HFFc6 (cell line): ENCODE measurements around the gene SELENOS. TPM values are rescaled to one million over a fixed set of nuclear protein-coding genes. Genes with fewer than 3 reads are reported as not detected.

ENCODE experiments used
- DNase-seq: peaks from one replicate; pipeline ENCODE4 v3.0.0-alpha.2; 2018
- H3K27ac Mint-ChIP-seq: 2 replicates; pipeline ENCODE4 v1.8.0; 2020; ENCODE audit warnings: mild to moderate bottlenecking, mixed read lengths
- H3K27me3 Mint-ChIP-seq: 2 replicates; pipeline ENCODE4 v1.8.0; 2021; ENCODE audit warnings: mild to moderate bottlenecking, moderate library complexity, mixed read lengths; ENCODE audit not compliant: insufficient read depth
- H3K36me3 Mint-ChIP-seq: 2 replicates; pipeline ENCODE4 v1.8.0; 2021; ENCODE audit warnings: low read depth, mixed read lengths
- H3K4me1 Mint-ChIP-seq: 2 replicates; pipeline ENCODE4 v1.8.0; 2020; ENCODE audit warnings: low read depth, mixed read lengths
- H3K4me3 Mint-ChIP-seq: 2 replicates; pipeline ENCODE4 v1.8.0; 2020; ENCODE audit warnings: mild to moderate bottlenecking, moderate library complexity, mixed read lengths
- H3K9me3 Mint-ChIP-seq: 2 replicates; pipeline ENCODE4 v1.8.0; 2020; ENCODE audit warnings: mild to moderate bottlenecking, mixed read lengths
- CTCF ChIP-seq: fragments of 200-600 bp; sonication (generic); IDR thresholded peaks from 2 replicates; pipeline ENCODE4 v1.5.0; 2021; ENCODE audit warnings: antibody characterized with exemption, mild to moderate bottlenecking
- total RNA-seq, 6 experiments: library from RNA; stranded (reverse); fragmentation: NEBNext Ultra II Directional; extraction: Animal tissue kit (Norgen Biotek cat#: 25700); gene quantifications; 2 replicates in 1 of 6; 3 replicates in 5 of 6; pipeline ENCODE4 v1.2.3, GENCODE V29; 2021

Gene SELENOS
- total RNA-seq, 6 experiments from 2014 or later: 73.1 to 83.1 (median 80.0) TPM

- no peak overlapping the region for H3K4me3 Mint-ChIP-seq
- TF ChIP-seq CTCF: no peak
- peaks cover 53% of the 10 kb centered on the region for H3K27me3 Mint-ChIP-seq
- no peak for DNase-seq
- peaks cover 9% of the 10 kb centered on the region; the same call in 1 of the 2 replicates for H3K4me1 Mint-ChIP-seq
- H3K9me3 Mint-ChIP-seq: no peaks in the 10 kb centered on the region
- H3K27ac Mint-ChIP-seq: no peak overlapping the region
- no peaks in the 10 kb centered on the region for H3K36me3 Mint-ChIP-seq
These were observed 41.0 kb upstream of the SELENOS start for GRCh38 chr15:101318147-101318819.

GRCh38 chr15:101317336-101317872 lies 40.1 kb upstream of the SELENOS start:
- Mint-ChIP-seq H3K4me1 (peaks cover 9% of the 10 kb centered on the region; the same call in 1 of the 2 replicates), H3K4me3 (no peak overlapping the region), H3K27me3 (peaks cover 48% of the 10 kb centered on the region), H3K9me3 (no peaks in the 10 kb centered on the region), H3K36me3 (no peaks in the 10 kb centered on the region), H3K27ac (no peak overlapping the region)
- no peak for DNase-seq
- no peak for TF ChIP-seq CTCF

GRCh38 chr15:101316529-101316928 lies 39.2 kb upstream of the SELENOS start:
- H3K4me1 Mint-ChIP-seq: peaks cover 9% of the 10 kb centered on the region; the same call in 1 of the 2 replicates
- no peaks in the 10 kb centered on the region for H3K9me3 Mint-ChIP-seq
- no peaks in the 10 kb centered on the region for H3K36me3 Mint-ChIP-seq
- TF ChIP-seq CTCF: no peak
- no peak for DNase-seq
- H3K4me3 Mint-ChIP-seq: no peak overlapping the region
- no peak overlapping the region for H3K27ac Mint-ChIP-seq
- peaks cover 42% of the 10 kb centered on the region for H3K27me3 Mint-ChIP-seq

- TF ChIP-seq CTCF: no peak
- Mint-ChIP-seq H3K9me3 (no peaks in the 10 kb centered on the region), H3K27me3 (peaks cover 35% of the 10 kb centered on the region), H3K27ac (no peak overlapping the region), H3K4me3 (no peak overlapping the region), H3K4me1 (peaks cover 5% of the 10 kb centered on the region; the same call in 1 of the 2 replicates), H3K36me3 (no peaks in the 10 kb centered on the region)
- DNase-seq: no peak
These were observed 38.5 kb upstream of the SELENOS start for GRCh38 chr15:101315736-101316135.

GRCh38 chr15:101314336-101315125 lies 37.2 kb upstream of the SELENOS start:
- DNase-seq: no peak
- H3K4me1 Mint-ChIP-seq: no peaks in the 10 kb centered on the region
- peaks cover 27% of the 10 kb centered on the region for H3K27me3 Mint-ChIP-seq
- no peaks in the 10 kb centered on the region for H3K36me3 Mint-ChIP-seq
- TF ChIP-seq CTCF: no peak
- H3K4me3 Mint-ChIP-seq: no peak overlapping the region
- no peak overlapping the region for H3K27ac Mint-ChIP-seq
- H3K9me3 Mint-ChIP-seq: no peaks in the 10 kb centered on the region
